Measurements from ENCODE around the gene OR2AP1. TPM values are rescaled to one million over a fixed set of nuclear protein-coding genes. Genes with fewer than 3 reads are reported as not detected.

The OR2AP1 gene
- total RNA-seq, 1 donor from 2014 or later: not detected

- peaks cover 2% of the 10 kb centered on the region for H3K27me3 Mint-ChIP-seq (ENCODE audit: unreplicated experiment)
- no peaks in the 10 kb centered on the region for H3K4me1 Mint-ChIP-seq (ENCODE audit: unreplicated experiment)
- peaks cover 16% of the 10 kb centered on the region for H3K36me3 Mint-ChIP-seq (ENCODE audit: low read depth, unreplicated experiment)
- no peak overlapping the region for H3K27ac Mint-ChIP-seq (ENCODE audit: unreplicated experiment)
- no peak overlapping the region for H3K4me3 Mint-ChIP-seq (ENCODE audit: unreplicated experiment)
- TF ChIP-seq CTCF (IDR thresholded peaks at IDR 0.05; ENCODE audit: unreplicated experiment): no peak
- DNase-seq (ENCODE audit: low spot score): no peak
- H3K9me3 Mint-ChIP-seq (ENCODE audit: unreplicated experiment): peaks cover 25% of the 10 kb centered on the region
Observed at GRCh38 chr12:55612646-55613045, 40.4 kb downstream of the OR2AP1 start.

DNA sequence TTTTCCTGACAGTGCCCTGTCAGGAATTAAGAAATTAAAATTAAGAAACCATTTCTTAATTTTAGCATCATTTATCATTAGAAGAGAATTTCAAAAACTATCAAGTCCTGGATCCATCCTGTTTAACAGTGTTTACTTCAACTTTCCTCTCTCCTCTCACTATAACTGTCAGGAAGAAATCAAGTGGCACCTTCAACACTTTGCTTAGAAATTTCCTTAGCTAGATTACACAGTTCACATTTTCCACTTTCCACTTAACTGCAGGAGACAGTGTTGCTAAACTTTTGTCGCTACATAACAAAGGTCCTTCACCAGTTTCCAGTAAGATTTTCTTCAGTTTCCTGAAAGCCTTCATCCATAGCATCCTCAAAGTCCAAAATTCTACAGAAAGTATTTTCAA, 42.5 kb downstream of the OR2AP1 start:
- peaks cover 18% of the 10 kb centered on the region for H3K36me3 Mint-ChIP-seq (ENCODE audit: low read depth, unreplicated experiment)
- no peak for DNase-seq (ENCODE audit: low spot score)

DNA sequence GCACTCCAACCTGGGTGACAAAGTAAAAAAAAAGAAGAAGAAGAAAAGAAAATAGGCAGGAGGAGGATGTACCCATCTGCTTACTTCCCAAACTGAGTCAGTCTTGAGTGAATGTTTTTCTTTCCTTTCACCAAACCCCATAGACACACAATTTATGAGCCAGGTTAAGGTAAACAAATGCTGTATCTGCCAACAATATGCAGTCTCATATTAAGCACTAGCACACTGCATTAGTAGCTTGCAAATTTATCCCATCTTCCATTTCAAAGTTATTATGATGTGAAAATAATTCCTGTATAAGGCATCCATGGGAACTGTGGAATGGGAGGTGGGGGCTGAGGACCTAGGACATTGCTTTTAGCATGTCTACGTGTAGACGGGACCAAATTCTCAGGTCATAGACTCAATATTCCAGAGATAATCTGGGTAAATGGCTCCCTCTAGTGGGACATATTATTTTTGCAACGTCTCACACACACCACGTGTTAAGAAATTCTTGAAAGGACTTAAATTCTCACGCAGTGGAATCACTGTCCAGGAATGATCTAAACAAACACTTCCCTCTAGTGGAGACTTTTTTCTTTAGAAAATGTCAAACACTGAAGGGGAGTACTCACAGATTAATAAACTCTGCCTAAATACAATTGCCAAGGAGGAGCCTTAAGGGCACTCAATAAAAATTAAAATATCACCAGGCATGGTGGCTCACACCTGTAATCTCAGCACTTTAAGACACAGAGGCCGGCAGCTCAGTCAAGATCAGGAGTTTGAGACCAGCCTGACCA, 47.3 kb downstream of the OR2AP1 start:
- TF ChIP-seq CTCF (IDR thresholded peaks at IDR 0.05; ENCODE audit: unreplicated experiment): peak; percentile 98
- peak; percentile 76 for DNase-seq (ENCODE audit: low spot score)
- H3K27me3 Mint-ChIP-seq (ENCODE audit: unreplicated experiment): no peaks in the 10 kb centered on the region

More for the DNA sequence above, 42.5 kb downstream of the OR2AP1 start:
- Mint-ChIP-seq H3K4me1 (ENCODE audit: unreplicated experiment) (peaks cover under 1% of the 10 kb centered on the region), H3K27ac (ENCODE audit: unreplicated experiment) (no peak overlapping the region), H3K9me3 (ENCODE audit: unreplicated experiment) (peaks cover 28% of the 10 kb centered on the region), H3K27me3 (ENCODE audit: unreplicated experiment) (no peaks in the 10 kb centered on the region), H3K4me3 (ENCODE audit: unreplicated experiment) (no peak overlapping the region)
- TF ChIP-seq CTCF (IDR thresholded peaks at IDR 0.05; ENCODE audit: unreplicated experiment): no peak

GRCh38 chr12:55624056-55624455, 51.8 kb downstream of the OR2AP1 start:
- H3K36me3 Mint-ChIP-seq (ENCODE audit: low read depth, unreplicated experiment): no peaks in the 10 kb centered on the region
- no peaks in the 10 kb centered on the region for H3K9me3 Mint-ChIP-seq (ENCODE audit: unreplicated experiment)
- no peak overlapping the region for H3K27ac Mint-ChIP-seq (ENCODE audit: unreplicated experiment)
- H3K4me1 Mint-ChIP-seq (ENCODE audit: unreplicated experiment): peaks cover 4% of the 10 kb centered on the region
- no peak for TF ChIP-seq CTCF (IDR thresholded peaks at IDR 0.05; ENCODE audit: unreplicated experiment)
- H3K27me3 Mint-ChIP-seq (ENCODE audit: unreplicated experiment): no peaks in the 10 kb centered on the region
- no peak for DNase-seq (ENCODE audit: low spot score)
- H3K4me3 Mint-ChIP-seq (ENCODE audit: unreplicated experiment): no peak overlapping the region

More for the DNA sequence above, 47.3 kb downstream of the OR2AP1 start:
- Mint-ChIP-seq H3K27ac (ENCODE audit: unreplicated experiment) (peak overlapping the region; percentile 65), H3K9me3 (ENCODE audit: unreplicated experiment) (peaks cover 28% of the 10 kb centered on the region), H3K4me1 (ENCODE audit: unreplicated experiment) (peaks cover 4% of the 10 kb centered on the region), H3K36me3 (ENCODE audit: low read depth, unreplicated experiment) (peaks cover 18% of the 10 kb centered on the region), H3K4me3 (ENCODE audit: unreplicated experiment) (no peak overlapping the region)

Other genes starting within 250 kb of the OR2AP1 start
- gene OR6C3, start 241.7 kb upstream of the OR2AP1 start, total RNA-seq (ENCODE audit: unreplicated experiment): not detected
- not detected for gene OR6C75, start 209.5 kb upstream of the OR2AP1 start, total RNA-seq (ENCODE audit: unreplicated experiment)
- gene OR6C65, start 171.9 kb upstream of the OR2AP1 start, total RNA-seq (ENCODE audit: unreplicated experiment): not detected
- gene OR6C76, start 146.2 kb upstream of the OR2AP1 start, total RNA-seq (ENCODE audit: unreplicated experiment): not detected
- gene OR6C2, start 128.4 kb upstream of the OR2AP1 start, total RNA-seq (ENCODE audit: unreplicated experiment): not detected
- gene OR6C70, start 102.3 kb upstream of the OR2AP1 start, total RNA-seq (ENCODE audit: unreplicated experiment): not detected
- gene OR6C68, start 80.1 kb upstream of the OR2AP1 start, total RNA-seq (ENCODE audit: unreplicated experiment): not detected
- not detected for gene OR6C4, start 22.9 kb upstream of the OR2AP1 start, total RNA-seq (ENCODE audit: unreplicated experiment)
- gene OR10P1, start 64.4 kb downstream of the OR2AP1 start, total RNA-seq (ENCODE audit: unreplicated experiment): not detected
- 4.0 TPM for gene ITGA7, start 135.4 kb downstream of the OR2AP1 start, total RNA-seq (ENCODE audit: unreplicated experiment)
- gene BLOC1S1, start 143.6 kb downstream of the OR2AP1 start, total RNA-seq (ENCODE audit: unreplicated experiment): 66.5 TPM
- gene RDH5, start 147.9 kb downstream of the OR2AP1 start, total RNA-seq (ENCODE audit: unreplicated experiment): 4.4 TPM
- 1,134 TPM for gene CD63, start 156.5 kb downstream of the OR2AP1 start, total RNA-seq (ENCODE audit: unreplicated experiment)
- gene GDF11, start 170.7 kb downstream of the OR2AP1 start, total RNA-seq (ENCODE audit: unreplicated experiment): 9.3 TPM
- gene SARNP, start 245.3 kb downstream of the OR2AP1 start, total RNA-seq (ENCODE audit: unreplicated experiment): 76.6 TPM
- 33.9 TPM for gene ORMDL2, start 245.6 kb downstream of the OR2AP1 start, total RNA-seq (ENCODE audit: unreplicated experiment)

All from endothelial cell (in vitro differentiated cells).